Keratinocyte (primary cell): Measurements from ENCODE around the gene ABCB11. TPM values are rescaled to one million over a fixed set of nuclear protein-coding genes. Genes with fewer than 3 reads are reported as not detected.

Experiments
- DNase-seq: peaks from one replicate; pipeline ENCODE4 v3.0.0-alpha.2; 2011; ENCODE audit warnings: low read depth, missing footprints, low spot score
- FAIRE-seq: peaks from 2 replicates; lab custom pipeline; 2011; peaks lifted over from hg19 to GRCh38; lab: Jason Lieb, UNC
- H2AFZ ChIP-seq: 2 replicates; pipeline ENCODE4 v1.6.0; 2012; ENCODE audit warnings: low read length, control low read depth, inconsistent platforms; ENCODE audit not compliant: control insufficient read depth
- H3K27ac ChIP-seq: 2 replicates; pipeline ENCODE4 v1.5.1; 2011; ENCODE audit warnings: low read length; ENCODE audit not compliant: control insufficient read depth, insufficient read depth
- H3K27me3 ChIP-seq: 3 replicates; pipeline ENCODE4 v1.6.0; 2011; ENCODE audit warnings: low read length; ENCODE audit not compliant: control insufficient read depth, insufficient read depth; ENCODE audit errors: extremely low read depth
- H3K36me3 ChIP-seq, 2 experiments: 2 replicates in 1 of 2; 3 replicates in 1 of 2; pipeline ENCODE4 v1.5.1; 2011; ENCODE audit warnings: low read length in 2 of 2, mild to moderate bottlenecking in 1 of 2; ENCODE audit not compliant: control insufficient read depth in 2 of 2, insufficient read depth in 2 of 2; ENCODE audit errors: extremely low read depth in 1 of 2
- H3K4me1 ChIP-seq: 3 replicates; pipeline ENCODE4 v1.5.1; 2011; ENCODE audit warnings: low read length; ENCODE audit not compliant: control insufficient read depth, insufficient read depth; ENCODE audit errors: extremely low read depth
- H3K4me2 ChIP-seq: 3 replicates; pipeline ENCODE4 v1.6.0; 2011; ENCODE audit warnings: low read depth, low read length; ENCODE audit not compliant: control insufficient read depth, insufficient read depth; ENCODE audit errors: extremely low read depth
- H3K4me3 ChIP-seq, 3 experiments: fragments of 200-600 bp in 1 of 3; sonication (generic) in 1 of 3; 2 replicates in 2 of 3; 3 replicates in 1 of 3; pipeline ENCODE4 v1.5.1; 2011 to 2016; ENCODE audit warnings: low read length in 3 of 3, mild to moderate bottlenecking in 3 of 3, control low read depth in 2 of 3, inconsistent platforms in 1 of 3, low read depth in 1 of 3, mixed read lengths in 1 of 3, mixed run types in 1 of 3, moderate library complexity in 1 of 3; ENCODE audit not compliant: control insufficient read depth in 2 of 3, insufficient read depth in 2 of 3; ENCODE audit errors: extremely low read depth in 1 of 3
- H3K79me2 ChIP-seq: 2 replicates; pipeline ENCODE4 v1.6.0; 2012; ENCODE audit warnings: low read length; ENCODE audit not compliant: control insufficient read depth, insufficient read depth
- H3K9ac ChIP-seq: 3 replicates; pipeline ENCODE4 v1.6.0; 2011; ENCODE audit warnings: low read length; ENCODE audit not compliant: control insufficient read depth, insufficient read depth; ENCODE audit errors: extremely low read depth
- H3K9me1 ChIP-seq: 3 replicates; pipeline ENCODE4 v1.6.0; 2011; ENCODE audit warnings: low read length; ENCODE audit not compliant: control insufficient read depth, insufficient read depth; ENCODE audit errors: extremely low read depth
- H3K9me3 ChIP-seq: 2 replicates; pipeline ENCODE4 v1.5.1; 2012; ENCODE audit warnings: low read depth, low read length; ENCODE audit not compliant: control insufficient read depth
- H4K20me1 ChIP-seq: 3 replicates; pipeline ENCODE4 v1.6.0; 2011; ENCODE audit warnings: low read length; ENCODE audit not compliant: control insufficient read depth, insufficient read depth; ENCODE audit errors: extremely low read depth
- EZH2 ChIP-seq: IDR thresholded peaks from one replicate; pipeline ENCODE4 v1.6.1; 2012; ENCODE audit warnings: inconsistent platforms, mild to moderate bottlenecking, low read length, moderate library complexity
- dilution Hi-C: fragments of 300-500 bp; cut with MboI; formaldehyde crosslinking; loops from one replicate; pipeline ENCODE4 v1.7.0; 2020; ENCODE audit warnings: low sequenced_read_pairs; ENCODE audit not compliant: extremely low pct_ligation_motif_present
- polyA plus RNA-seq, 5 experiments: library from polyadenylated mRNA; depleted of rRNA in 3 of 5; stranded (reverse) in 3 of 5; stranded (forward) in 1 of 5; unstranded in 1 of 5; fragments of >200 nt; gene quantifications; 1 replicate in 1 of 5; 2 replicates in 3 of 5; 3 replicates in 1 of 5; pipeline versions ENCODE4 v1.2.1 to v1.2.3, GENCODE V29; 2011 to 2012; ENCODE audit warnings: missing spikeins in 2 of 5, low read depth in 1 of 5, low replicate concordance in 1 of 5
- TF ChIP-seq, protein P1 (sequence below), 3 experiments: IDR thresholded peaks in 1 of 3; conservative IDR thresholded peaks in 1 of 3; optimal IDR thresholded peaks in 1 of 3; 2 replicates in 2 of 3; 3 replicates in 1 of 3; pipeline versions ENCODE3 to v1.5.1; 2011; ENCODE audit warnings: low read length in 3 of 3, mild to moderate bottlenecking in 3 of 3, moderate library complexity in 2 of 3, control low read depth in 1 of 3, inconsistent platforms in 1 of 3; ENCODE audit not compliant: insufficient read depth in 2 of 3; ENCODE audit errors: extremely low read depth in 1 of 3

Gene ABCB11
- polyA plus RNA-seq, 1 donor (not counting 4 experiments of a cell fraction or from before 2014, with no cell fraction given), result 0.03 TPM

DNA sequence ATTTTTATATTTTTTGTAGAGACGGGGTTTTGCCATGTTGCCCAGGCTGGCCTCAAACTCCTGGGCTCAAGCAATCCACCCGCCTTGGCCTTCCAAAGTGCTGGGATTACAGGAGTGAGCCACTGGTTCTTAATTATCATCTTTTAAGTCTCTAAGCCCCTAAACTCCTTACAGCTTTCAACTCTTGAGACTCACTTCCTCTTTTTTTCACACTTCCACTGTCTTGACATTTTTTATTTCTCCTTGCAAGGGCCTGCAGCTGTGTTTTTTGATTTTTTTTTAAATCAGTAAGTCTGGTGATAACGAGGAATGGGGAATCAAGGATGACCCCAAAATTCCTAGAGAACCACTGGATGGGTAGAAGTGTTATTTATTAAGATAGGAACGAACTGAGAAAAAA, 8.6 kb upstream of the ABCB11 start:
- TF ChIP-seq, protein P1, sequence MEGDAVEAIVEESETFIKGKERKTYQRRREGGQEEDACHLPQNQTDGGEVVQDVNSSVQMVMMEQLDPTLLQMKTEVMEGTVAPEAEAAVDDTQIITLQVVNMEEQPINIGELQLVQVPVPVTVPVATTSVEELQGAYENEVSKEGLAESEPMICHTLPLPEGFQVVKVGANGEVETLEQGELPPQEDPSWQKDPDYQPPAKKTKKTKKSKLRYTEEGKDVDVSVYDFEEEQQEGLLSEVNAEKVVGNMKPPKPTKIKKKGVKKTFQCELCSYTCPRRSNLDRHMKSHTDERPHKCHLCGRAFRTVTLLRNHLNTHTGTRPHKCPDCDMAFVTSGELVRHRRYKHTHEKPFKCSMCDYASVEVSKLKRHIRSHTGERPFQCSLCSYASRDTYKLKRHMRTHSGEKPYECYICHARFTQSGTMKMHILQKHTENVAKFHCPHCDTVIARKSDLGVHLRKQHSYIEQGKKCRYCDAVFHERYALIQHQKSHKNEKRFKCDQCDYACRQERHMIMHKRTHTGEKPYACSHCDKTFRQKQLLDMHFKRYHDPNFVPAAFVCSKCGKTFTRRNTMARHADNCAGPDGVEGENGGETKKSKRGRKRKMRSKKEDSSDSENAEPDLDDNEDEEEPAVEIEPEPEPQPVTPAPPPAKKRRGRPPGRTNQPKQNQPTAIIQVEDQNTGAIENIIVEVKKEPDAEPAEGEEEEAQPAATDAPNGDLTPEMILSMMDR (optimal IDR thresholded peaks at IDR 0.05 in 1 of 3, IDR thresholded peaks at IDR 0.05 in 1 of 3, conservative IDR thresholded peaks at IDR 0.05 in 1 of 3; ENCODE audit: extremely low read depth in 1 of 3, insufficient read depth in 2 of 3, low read length in 3 of 3), result no peak
- TF ChIP-seq EZH2, result no peak
- Histone ChIP-seq H3K27ac (no peak overlapping the region), H3K79me2 (no peaks in the 10 kb centered on the region), H3K9me3 (peaks cover 3% of the 10 kb centered on the region), H3K9me1 (no peaks in the 10 kb centered on the region), H3K4me3 (no peak overlapping the region), H4K20me1 (no peaks in the 10 kb centered on the region), H3K4me1 (peaks cover 14% of the 10 kb centered on the region), H3K4me2 (no peak overlapping the region), H3K36me3 (no peaks in the 10 kb centered on the region), H3K9ac (no peak overlapping the region), H3K27me3 (no peaks in the 10 kb centered on the region), H2AFZ (no peak overlapping the region)
- FAIRE-seq (no peak), DNase-seq (no peak)
- dilution Hi-C loops, result no loop called here

DNA sequence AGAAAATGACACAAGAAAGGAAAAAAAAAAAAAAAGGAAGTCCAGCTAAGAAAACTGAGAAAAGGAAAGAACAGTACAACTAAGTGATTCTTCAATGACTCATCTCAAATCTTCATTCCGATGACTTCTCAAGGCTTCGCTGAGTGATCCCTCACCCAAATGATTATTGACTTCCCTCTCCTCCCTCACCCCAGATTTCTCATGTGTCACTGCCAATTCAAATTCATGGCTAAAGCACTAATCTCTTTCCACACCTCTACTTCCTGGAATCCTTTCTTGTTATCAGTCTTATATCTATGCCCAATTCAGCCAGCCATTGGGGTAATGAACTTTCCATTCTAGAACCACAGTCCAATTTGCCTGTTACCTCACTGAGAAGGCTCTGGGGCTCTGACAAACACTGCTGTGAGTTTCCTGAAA, 7.2 kb upstream of the ABCB11 start:
- H4K20me1 ChIP-seq, result no peaks in the 10 kb centered on the region
- DNase-seq, result peak; percentile 45
- dilution Hi-C loops, result no loop called here
- H3K4me3 ChIP-seq, result peak overlapping the region in 2 of 3 experiments; percentile 36 to 41
- no peaks in the 10 kb centered on the region for H3K36me3 ChIP-seq
- no peak overlapping the region for H3K9ac ChIP-seq
- no peak for TF ChIP-seq EZH2
- TF ChIP-seq, protein P1 (optimal IDR thresholded peaks at IDR 0.05 in 1 of 3, IDR thresholded peaks at IDR 0.05 in 1 of 3, conservative IDR thresholded peaks at IDR 0.05 in 1 of 3; ENCODE audit: extremely low read depth in 1 of 3, insufficient read depth in 2 of 3, low read length in 3 of 3), result no peak
- H3K9me3 ChIP-seq, result peaks cover 3% of the 10 kb centered on the region
- peaks cover 14% of the 10 kb centered on the region for H3K4me1 ChIP-seq
- H3K79me2 ChIP-seq, result no peaks in the 10 kb centered on the region
- H3K27me3 ChIP-seq, result no peaks in the 10 kb centered on the region
- peak overlapping the region; percentile 86 for H2AFZ ChIP-seq
- peak; percentile 87 for FAIRE-seq
- peak overlapping the region; percentile 71 for H3K27ac ChIP-seq
- peak overlapping the region; percentile 73 for H3K4me2 ChIP-seq
- H3K9me1 ChIP-seq, result no peaks in the 10 kb centered on the region
